A549 (cell line): ENCODE measurements around the gene C1QTNF9. TPM values are rescaled to one million over a fixed set of nuclear protein-coding genes. Genes with fewer than 3 reads are reported as not detected.
"Not testable (repeated sequence)": the region's sequence is repeated elsewhere in the genome, so short reads cannot be mapped to it uniquely, and the experiment has no call there.

Experiments
- ATAC-seq, 2 experiments: fragments of 200-7000 bp in 1 of 2; fragments of >200 bp in 1 of 2; cut with Nextera tagmentation in 1 of 2; cut with Tn5 transposase in 1 of 2; 3 replicates each; pipeline versions ENCODE4 v1.8.0 to v1.9.1; 2018 to 2020; ENCODE audit warnings: mild to moderate bottlenecking in 1 of 2, moderate library complexity in 1 of 2
- CTCF ChIA-PET: fragments of 300-600 bp; sonication (Branson Sonifier 250); formaldehyde crosslinking; extraction: SDS; loops from one replicate; lab custom pipeline; 2021; ENCODE audit warnings: antibody characterized with exemption, inconsistent platforms; lab: Yijun Ruan, JAX
- POLR2A ChIA-PET: fragments of 350-600 bp; formaldehyde crosslinking; extraction: SDS; loops from one replicate; lab custom pipeline; 2021; ENCODE audit warnings: antibody characterized with exemption, inconsistent platforms; lab: Yijun Ruan, JAX
- DNase-seq, 2 experiments: peaks; one replicate each; pipeline versions ENCODE4 v3.0.0 to v3.0.0-alpha.2; 2011 to 2016; ENCODE audit warnings: low read depth in 1 of 2, low spot score in 1 of 2
- FAIRE-seq: peaks from 2 replicates; lab custom pipeline; 2011; peaks lifted over from hg19 to GRCh38; lab: Jason Lieb, UNC
- H3K27ac ChIP-seq, 2 experiments: fragments of >200 bp; sonication (Bioruptor Twin); formaldehyde crosslinking; 3 replicates each; pipeline ENCODE4 v1.5.1; 2016 to 2017
- H3K4me1 ChIP-seq: fragments of >200 bp; sonication (Bioruptor Twin); formaldehyde crosslinking; 3 replicates; pipeline ENCODE4 v1.6.1; 2016
- H3K4me2 ChIP-seq: fragments of >200 bp; sonication (Bioruptor Twin); formaldehyde crosslinking; 3 replicates; pipeline ENCODE4 v1.6.1; 2016
- H3K4me3 ChIP-seq: fragments of >200 bp; sonication (Bioruptor Twin); formaldehyde crosslinking; 3 replicates; pipeline ENCODE4 v1.5.1; 2016
- H3K9me3 ChIP-seq: fragments of >200 bp; sonication (Bioruptor Twin); formaldehyde crosslinking; 3 replicates; pipeline ENCODE4 v1.6.1; 2016
- BHLHE40 ChIP-seq: IDR thresholded peaks from 2 replicates; pipeline ENCODE4 v1.6.1; 2012; ENCODE audit warnings: low read depth, low read length, inconsistent platforms
- CEBPB ChIP-seq, 2 experiments: fragments of >200 bp in 1 of 2; sonication (Bioruptor Twin) in 1 of 2; formaldehyde crosslinking in 1 of 2; IDR thresholded peaks; 2 replicates each; pipeline ENCODE4 v1.6.1; 2012 to 2016
- CHD4 ChIP-seq: fragments of 200-600 bp; sonication (generic); IDR thresholded peaks from 2 replicates; pipeline ENCODE4 v1.6.1; 2016; ENCODE audit warnings: antibody characterized with exemption, mild to moderate bottlenecking, borderline replicate concordance
- CTCF ChIP-seq: fragments of >200 bp; sonication (Bioruptor Twin); formaldehyde crosslinking; IDR thresholded peaks from 3 replicates; pipeline ENCODE4 v1.5.1; 2016
- EHF ChIP-seq: fragments of 250-450 bp; sonication (Bioruptor Pico); IDR thresholded peaks from 2 replicates; pipeline ENCODE4 v1.5.0; 2020; ENCODE audit warnings: mild to moderate bottlenecking
- EHMT2 ChIP-seq: fragments of 200-600 bp; sonication (generic); IDR thresholded peaks from 2 replicates; pipeline ENCODE4 v1.6.1; 2016; ENCODE audit warnings: antibody characterized with exemption, low read depth, mild to moderate bottlenecking, moderate library complexity
- EP300 ChIP-seq, 2 experiments: fragments of >200 bp; sonication (Bioruptor Twin); formaldehyde crosslinking; IDR thresholded peaks; 2 replicates in 1 of 2; 3 replicates in 1 of 2; pipeline ENCODE4 v1.6.1; 2016 to 2017
- ESRRA ChIP-seq: fragments of 150-350 bp; IDR thresholded peaks from 2 replicates; pipeline ENCODE4 v1.6.1; 2014; ENCODE audit warnings: mild to moderate bottlenecking, low read length, borderline replicate concordance
- FOSB ChIP-seq: fragments of 250-450 bp; sonication (Bioruptor Pico); IDR thresholded peaks from 2 replicates; pipeline ENCODE4 v1.5.0; 2020; ENCODE audit warnings: mild to moderate bottlenecking, moderate library complexity
- HMGXB4 ChIP-seq: fragments of 250-450 bp; sonication (Bioruptor Pico); IDR thresholded peaks from 2 replicates; pipeline ENCODE4 v1.5.0; 2021; ENCODE audit warnings: mild to moderate bottlenecking, moderate library complexity, borderline replicate concordance
- HOXA7 ChIP-seq: fragments of 250-450 bp; sonication (Bioruptor Pico); IDR thresholded peaks from 2 replicates; pipeline ENCODE4 v1.5.0; 2020; ENCODE audit warnings: mild to moderate bottlenecking, moderate library complexity
- HOXB5 ChIP-seq: fragments of 250-450 bp; sonication (Bioruptor Pico); IDR thresholded peaks from 2 replicates; pipeline ENCODE4 v1.5.0; 2020; ENCODE audit warnings: mild to moderate bottlenecking, moderate library complexity
- KDM5A ChIP-seq: fragments of 200-600 bp; sonication (generic); IDR thresholded peaks from 2 replicates; pipeline ENCODE4 v1.6.1; 2016; ENCODE audit warnings: antibody characterized with exemption, mild to moderate bottlenecking
- MAX ChIP-seq: IDR thresholded peaks from 2 replicates; pipeline ENCODE4 v1.6.1; 2012
- NR3C1 ChIP-seq: fragments of >200 bp; sonication (Bioruptor Twin); formaldehyde crosslinking; IDR thresholded peaks from 3 replicates; pipeline ENCODE4 v1.6.1; 2017
- PBX3 ChIP-seq: IDR thresholded peaks from 2 replicates; pipeline ENCODE4 v1.6.1; 2012
- PHF8 ChIP-seq: fragments of 200-600 bp; sonication (generic); IDR thresholded peaks from 2 replicates; pipeline ENCODE4 v1.6.1; 2016; ENCODE audit warnings: low read depth, mild to moderate bottlenecking, antibody characterized with exemption, moderate library complexity, borderline replicate concordance
- RAD21 ChIP-seq, 2 experiments: fragments of >200 bp in 1 of 2; sonication (Bioruptor Twin) in 1 of 2; formaldehyde crosslinking in 1 of 2; IDR thresholded peaks in 1 of 2; conservative IDR thresholded peaks in 1 of 2; 2 replicates in 1 of 2; 3 replicates in 1 of 2; pipeline ENCODE4 v1.6.1; 2012 to 2018; ENCODE audit warnings: inconsistent platforms in 1 of 2
- REST ChIP-seq: fragments of 200-600 bp; sonication (generic); IDR thresholded peaks from 2 replicates; pipeline ENCODE4 v1.6.1; 2016; ENCODE audit warnings: antibody characterized with exemption, mild to moderate bottlenecking, moderate library complexity
- SMC3 ChIP-seq: fragments of >200 bp; sonication (Bioruptor Twin); formaldehyde crosslinking; IDR thresholded peaks from 3 replicates; pipeline ENCODE4 v1.6.1; 2018; ENCODE audit warnings: inconsistent platforms
- SREBF2 ChIP-seq: fragments of 450-650 bp; IDR thresholded peaks from 2 replicates; pipeline ENCODE4 v1.6.1; 2014; ENCODE audit warnings: mild to moderate bottlenecking, moderate library complexity
- USF2 ChIP-seq: fragments of 450-650 bp; IDR thresholded peaks from 2 replicates; pipeline ENCODE4 v1.6.1; 2014; ENCODE audit warnings: antibody characterized with exemption
- WGBS: methylation state at CpG from one replicate; pipeline ENCODE4 v1.1.6; 2017; ENCODE audit errors: missing lambda C conversion rate; 5-methylcytosine and 5-hydroxymethylcytosine counted together
- polyA minus RNA-seq: library from RNA; depleted of rRNA, polyadenylated mRNA; stranded (reverse); fragments of >200 nt; gene quantifications from 2 replicates; pipeline ENCODE4 v1.2.3, GENCODE V29; 2011; rRNA and poly(A)+ RNA removed
- polyA plus RNA-seq, 4 experiments: library from polyadenylated mRNA; depleted of rRNA in 3 of 4; stranded (reverse); fragments of >200 nt; fragmentation: RNase III in 1 of 4; extraction: RNeasy Plus Mini Kit Qiagen cat#74134 plus additional on column Dnase treatment in 1 of 4; gene quantifications; 2 replicates in 3 of 4; 3 replicates in 1 of 4; pipeline ENCODE4 v1.2.3, GENCODE V29; 2011 to 2017

Gene C1QTNF9
- polyA plus RNA-seq (2011; rRNA removed) (not detected in 2 replicates), polyA plus RNA-seq (2017; fragmentation: RNase III; extraction: RNeasy Plus Mini Kit Qiagen cat#74134 plus additional on column Dnase treatment) (not detected in 3 replicates), polyA minus RNA-seq (not detected in 2 replicates)
- not detected in 2 replicates for polyA plus RNA-seq (2012; cell fraction: cytosol; rRNA removed)
- not detected in 2 replicates for polyA plus RNA-seq (2012; cell fraction: nucleus; rRNA removed)

- FAIRE-seq = not testable (repeated sequence)
Observed at GRCh38 chr13:24309300-24309699, at the start of gene C1QTNF9. Gene C1QTNF9 (plus strand): TSS chr13:24309580. CDS start chr13:24316004, 6,424 bp downstream.

GRCh38 chr13:24261566-24261965 lies 47.8 kb upstream of the C1QTNF9 start:
- Histone ChIP-seq H3K9me3 (no peaks in the 10 kb centered on the region), H3K4me2 (no peak overlapping the region), H3K4me3 (no peak overlapping the region), H3K4me1 (no peaks in the 10 kb centered on the region), H3K27ac (no peak overlapping the region)
- WGBS = 89% methylated on average over 3 of the region's 3 CpGs
- ChIA-PET POLR2A (no interaction called here), CTCF (no interaction called here)
- FAIRE-seq = no peak
- no peak for ATAC-seq
- TF ChIP-seq HOXB5 (CRISPR knock-in tag) = no peak
- TF ChIP-seq USF2 = no peak
- TF ChIP-seq BHLHE40 = no peak
- no peak for TF ChIP-seq FOSB (CRISPR knock-in tag)
- TF ChIP-seq PBX3 = no peak
- TF ChIP-seq EHMT2 = no peak
- TF ChIP-seq CTCF = no peak
- no peak for TF ChIP-seq PHF8
- no peak for TF ChIP-seq REST
- DNase-seq = no peak

More at GRCh38 chr13:24309300-24309699, at the start of gene C1QTNF9:
- H3K4me2 ChIP-seq, CTCF ChIA-PET, DNase-seq, H3K27ac ChIP-seq, POLR2A ChIA-PET, H3K4me1 ChIP-seq, H3K4me3 ChIP-seq, H3K9me3 ChIP-seq, ATAC-seq: not testable (repeated sequence)
- WGBS = 84% methylated on average over 2 of the region's 2 CpGs

GRCh38 chr13:24263632-24264031 lies 45.7 kb upstream of the C1QTNF9 start:
- FAIRE-seq (no peak), DNase-seq (no peak), ATAC-seq (no peak)
- POLR2A ChIA-PET = no interaction called here
- no peaks in the 10 kb centered on the region for H3K4me1 ChIP-seq
- CTCF ChIA-PET = no interaction called here
- H3K4me2 ChIP-seq = no peak overlapping the region
- TF ChIP-seq EHF (CRISPR knock-in tag) (no peak), CEBPB (IDR thresholded peaks at IDR 0.05) (no peak), FOSB (CRISPR knock-in tag) (no peak), KDM5A (no peak), RAD21 (conservative IDR thresholded peaks at IDR 0.05 in 1 of 2, IDR thresholded peaks at IDR 0.05 in 1 of 2) (no peak), HMGXB4 (no peak), SREBF2 (no peak), SMC3 (no peak), NR3C1 (no peak), CHD4 (no peak), HOXA7 (CRISPR knock-in tag) (no peak), ESRRA (no peak), EP300 (IDR thresholded peaks at IDR 0.05) (no peak), MAX (no peak), BHLHE40 (no peak)
- TF ChIP-seq, all 56 proteins: peak for 0
- H3K9me3 ChIP-seq = no peaks in the 10 kb centered on the region
- no peak overlapping the region for H3K27ac ChIP-seq
- H3K4me3 ChIP-seq = no peak overlapping the region
- WGBS = 82% methylated on average over 4 of the region's 4 CpGs
